ENCODE results near the gene MUS81. TPM values are rescaled to one million over a fixed set of nuclear protein-coding genes. Genes with fewer than 3 reads are reported as not detected.

MUS81 gene
- total RNA-seq, 4 donors from 2014 or later: 19.9 to 41.8 (median 30.2) TPM

DNA sequence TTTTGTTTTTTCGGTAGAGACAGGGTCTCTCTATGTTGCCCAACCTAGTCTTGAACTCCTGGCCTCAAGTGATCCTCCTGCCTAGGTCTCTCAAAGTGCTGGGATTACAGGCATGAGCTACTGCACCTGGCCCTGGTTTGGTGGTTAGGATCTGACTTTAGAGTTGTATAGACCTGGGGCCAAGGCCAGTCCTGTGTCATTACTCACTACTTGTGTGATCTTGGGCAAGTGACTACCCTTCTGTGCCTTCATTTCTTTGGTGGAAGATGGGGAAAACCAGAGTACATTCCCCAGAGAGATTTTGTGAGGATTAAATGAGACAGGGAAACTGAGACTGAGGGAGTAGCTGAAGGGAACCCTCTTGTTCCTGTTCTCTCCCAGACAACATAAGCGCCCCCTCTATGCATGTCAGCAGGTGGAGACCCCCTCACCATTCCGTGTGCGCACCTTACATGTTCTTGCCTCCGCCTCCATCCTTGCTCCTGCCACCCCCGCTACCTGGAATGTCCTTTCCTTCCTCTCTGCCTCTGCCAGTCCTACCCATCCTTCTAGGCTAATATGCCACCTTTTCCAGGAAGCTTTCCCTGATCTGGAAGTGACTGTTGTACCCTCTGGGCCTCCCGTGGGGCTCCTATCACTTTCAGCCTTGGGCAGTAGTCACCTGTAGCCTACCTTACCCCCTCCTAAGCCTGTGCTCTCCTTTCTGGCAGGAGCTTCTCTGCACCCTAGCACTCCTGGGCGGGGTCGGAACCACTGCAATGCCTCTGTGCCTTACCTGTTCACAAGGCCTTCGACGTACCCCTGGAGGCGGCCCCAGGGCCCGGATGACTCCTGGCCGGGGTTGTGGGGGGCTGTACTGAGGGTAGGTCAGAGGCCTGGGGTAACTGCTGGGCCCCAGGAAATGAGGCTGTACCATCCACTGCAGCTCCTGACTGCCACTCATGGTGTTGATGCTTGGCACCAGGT, 36.1 kb downstream of the MUS81 start:
- no peak for TF ChIP-seq CTCF (IDR thresholded peaks at IDR 0.05; ENCODE audit: low read depth)

- TF ChIP-seq CTCF (IDR thresholded peaks at IDR 0.05; ENCODE audit: low read depth): no peak
Observed at GRCh38 chr11:65897020-65897471, 36.8 kb downstream of the MUS81 start.

GRCh38 chr11:65898656-65899355, 38.6 kb downstream of the MUS81 start:
- no peak for TF ChIP-seq CTCF (IDR thresholded peaks at IDR 0.05; ENCODE audit: low read depth)

GRCh38 chr11:65899356-65900124, 39.3 kb downstream of the MUS81 start:
- no peak for TF ChIP-seq CTCF (IDR thresholded peaks at IDR 0.05; ENCODE audit: low read depth)

DNA sequence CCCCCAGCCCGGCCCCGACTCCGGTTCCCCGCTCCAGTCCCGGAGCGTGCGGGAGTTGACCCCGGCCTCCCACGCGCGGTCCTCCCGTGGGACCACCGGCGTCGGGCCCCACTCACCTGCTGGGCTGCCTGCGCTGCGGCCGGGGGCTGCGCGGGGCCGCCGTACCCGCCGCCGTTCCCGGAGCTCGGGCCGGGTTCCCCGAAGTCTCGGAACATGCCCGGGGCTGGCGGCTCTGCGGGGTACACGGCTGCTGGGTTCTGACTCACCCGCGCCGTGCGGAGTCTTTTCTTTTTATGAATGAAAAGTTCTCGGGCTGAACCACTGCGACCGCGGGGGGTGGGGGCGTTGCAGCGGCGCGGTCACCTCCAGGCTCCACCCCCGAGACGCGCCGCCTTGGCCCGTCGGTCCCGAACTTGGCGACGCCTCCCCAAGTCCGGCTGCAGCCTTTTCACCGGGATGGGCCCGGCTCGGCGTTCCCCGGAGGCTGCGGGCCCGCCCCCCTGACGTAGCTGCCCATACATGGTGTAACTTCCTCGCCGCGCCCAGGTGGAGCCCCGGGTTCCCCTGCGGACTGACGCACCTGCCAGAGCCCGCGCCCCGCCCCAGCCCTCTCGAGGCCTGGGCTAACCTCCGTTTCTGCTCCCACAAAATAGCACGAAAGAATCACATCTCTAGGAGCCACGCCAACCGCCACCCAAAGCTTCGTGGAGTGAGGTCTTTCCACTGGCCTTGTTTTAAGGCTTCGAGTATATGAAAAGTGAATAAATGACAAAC, 40.1 kb downstream of the MUS81 start, which contains the start of gene FOSL1:
FOSL1 (minus strand) TSS at position 264 of the 774 bp plus-strand sequence; CDS start at position 215, 49 bp downstream.
- no peak for TF ChIP-seq CTCF (IDR thresholded peaks at IDR 0.05; ENCODE audit: low read depth)

DNA sequence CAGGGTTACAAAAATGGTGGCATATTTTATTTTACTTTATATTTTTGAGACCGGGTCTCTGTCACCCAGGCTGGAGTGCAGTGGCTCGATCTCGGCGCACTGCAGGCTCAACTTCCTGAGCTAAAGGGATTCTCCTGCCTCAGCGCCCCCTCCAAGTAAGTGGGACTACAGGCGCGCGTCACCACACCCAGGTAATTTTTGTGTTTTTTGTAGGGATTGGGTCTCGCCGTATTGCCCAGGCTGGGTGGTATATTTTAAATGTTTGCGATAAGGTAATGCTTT, 40.6 kb downstream of the MUS81 start:
- TF ChIP-seq CTCF (IDR thresholded peaks at IDR 0.05; ENCODE audit: low read depth): no peak
